Glutamatergic neuron (in vitro differentiated cells): Measurements from ENCODE around the gene KCTD2. TPM values are rescaled to one million over a fixed set of nuclear protein-coding genes. Genes with fewer than 3 reads are reported as not detected.

Experiments used
- DNase-seq: peaks from one replicate; pipeline ENCODE4 v3.0.0; 2022
- H3K27ac Mint-ChIP-seq: one replicate; pipeline ENCODE4 v1.8.0; 2020; ENCODE audit warnings: mild to moderate bottlenecking, mixed read lengths, inconsistent platforms; ENCODE audit not compliant: unreplicated experiment
- H3K27me3 Mint-ChIP-seq: one replicate; pipeline ENCODE4 v1.8.0; 2020; ENCODE audit warnings: mild to moderate bottlenecking, moderate library complexity, mixed read lengths, inconsistent platforms; ENCODE audit not compliant: unreplicated experiment
- H3K36me3 Mint-ChIP-seq: one replicate; pipeline ENCODE4 v1.8.0; 2020; ENCODE audit warnings: mild to moderate bottlenecking, mixed read lengths, inconsistent platforms; ENCODE audit not compliant: unreplicated experiment
- H3K4me1 Mint-ChIP-seq: one replicate; pipeline ENCODE4 v1.8.0; 2020; ENCODE audit warnings: mild to moderate bottlenecking, low read depth, mixed read lengths, inconsistent platforms; ENCODE audit not compliant: unreplicated experiment
- H3K4me3 Mint-ChIP-seq: one replicate; pipeline ENCODE4 v1.8.0; 2020; ENCODE audit warnings: mild to moderate bottlenecking, mixed read lengths, inconsistent platforms; ENCODE audit not compliant: unreplicated experiment
- H3K9me3 Mint-ChIP-seq: one replicate; pipeline ENCODE4 v1.8.0; 2020; ENCODE audit warnings: mild to moderate bottlenecking, moderate library complexity, mixed read lengths, inconsistent platforms; ENCODE audit not compliant: unreplicated experiment
- total RNA-seq: library from RNA; stranded (reverse); fragmentation: NEBNext Ultra II Directional; extraction: Animal tissue kit (Norgen Biotek cat#: 25700); gene quantifications from one replicate; pipeline ENCODE4 v1.2.1, GENCODE V29; 2021; ENCODE audit not compliant: unreplicated experiment
- TF ChIP-seq, protein P1 (sequence below): fragments of 200-600 bp; sonication (generic); IDR thresholded peaks from one replicate; pipeline ENCODE4 v1.5.0; 2021; ENCODE audit not compliant: partially characterized antibody, unreplicated experiment

Gene KCTD2
- total RNA-seq, 1 donor from 2014 or later, result 23.4 TPM

DNA sequence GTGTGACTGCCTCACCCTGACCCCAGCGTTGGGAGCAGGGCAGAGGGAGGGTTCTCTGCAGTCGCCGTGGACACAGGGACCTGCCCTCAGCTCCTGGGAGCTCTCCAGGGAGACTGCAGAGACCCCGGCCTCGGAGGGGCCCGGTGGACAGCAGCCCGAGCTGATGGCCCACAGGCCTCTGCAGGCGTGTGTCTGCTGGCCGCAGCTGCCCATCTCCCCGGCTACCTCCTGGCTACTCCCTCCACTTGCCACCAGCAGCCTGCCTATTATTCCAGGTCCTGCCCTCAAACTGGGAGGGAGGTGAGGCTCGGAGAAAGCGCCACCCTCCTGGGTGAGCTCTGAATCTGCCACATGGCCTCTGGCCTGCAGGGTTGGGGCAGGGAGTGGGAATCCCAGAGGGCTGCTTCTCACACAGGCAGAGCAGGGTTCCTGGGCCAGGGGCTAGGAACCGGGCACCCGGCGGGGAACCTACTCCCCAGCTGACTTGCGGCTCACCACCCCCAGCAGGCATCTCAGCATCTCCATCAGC lies 47.9 kb downstream of the KCTD2 start:
- H3K27me3 Mint-ChIP-seq, result peaks cover 9% of the 10 kb centered on the region
- peaks cover 5% of the 10 kb centered on the region for H3K9me3 Mint-ChIP-seq
- H3K4me3 Mint-ChIP-seq, result no peak overlapping the region
- no peak for DNase-seq
- TF ChIP-seq, protein P1, sequence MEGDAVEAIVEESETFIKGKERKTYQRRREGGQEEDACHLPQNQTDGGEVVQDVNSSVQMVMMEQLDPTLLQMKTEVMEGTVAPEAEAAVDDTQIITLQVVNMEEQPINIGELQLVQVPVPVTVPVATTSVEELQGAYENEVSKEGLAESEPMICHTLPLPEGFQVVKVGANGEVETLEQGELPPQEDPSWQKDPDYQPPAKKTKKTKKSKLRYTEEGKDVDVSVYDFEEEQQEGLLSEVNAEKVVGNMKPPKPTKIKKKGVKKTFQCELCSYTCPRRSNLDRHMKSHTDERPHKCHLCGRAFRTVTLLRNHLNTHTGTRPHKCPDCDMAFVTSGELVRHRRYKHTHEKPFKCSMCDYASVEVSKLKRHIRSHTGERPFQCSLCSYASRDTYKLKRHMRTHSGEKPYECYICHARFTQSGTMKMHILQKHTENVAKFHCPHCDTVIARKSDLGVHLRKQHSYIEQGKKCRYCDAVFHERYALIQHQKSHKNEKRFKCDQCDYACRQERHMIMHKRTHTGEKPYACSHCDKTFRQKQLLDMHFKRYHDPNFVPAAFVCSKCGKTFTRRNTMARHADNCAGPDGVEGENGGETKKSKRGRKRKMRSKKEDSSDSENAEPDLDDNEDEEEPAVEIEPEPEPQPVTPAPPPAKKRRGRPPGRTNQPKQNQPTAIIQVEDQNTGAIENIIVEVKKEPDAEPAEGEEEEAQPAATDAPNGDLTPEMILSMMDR, result no peak
- H3K27ac Mint-ChIP-seq, result no peak overlapping the region
- H3K36me3 Mint-ChIP-seq, result no peaks in the 10 kb centered on the region
- no peaks in the 10 kb centered on the region for H3K4me1 Mint-ChIP-seq

DNA sequence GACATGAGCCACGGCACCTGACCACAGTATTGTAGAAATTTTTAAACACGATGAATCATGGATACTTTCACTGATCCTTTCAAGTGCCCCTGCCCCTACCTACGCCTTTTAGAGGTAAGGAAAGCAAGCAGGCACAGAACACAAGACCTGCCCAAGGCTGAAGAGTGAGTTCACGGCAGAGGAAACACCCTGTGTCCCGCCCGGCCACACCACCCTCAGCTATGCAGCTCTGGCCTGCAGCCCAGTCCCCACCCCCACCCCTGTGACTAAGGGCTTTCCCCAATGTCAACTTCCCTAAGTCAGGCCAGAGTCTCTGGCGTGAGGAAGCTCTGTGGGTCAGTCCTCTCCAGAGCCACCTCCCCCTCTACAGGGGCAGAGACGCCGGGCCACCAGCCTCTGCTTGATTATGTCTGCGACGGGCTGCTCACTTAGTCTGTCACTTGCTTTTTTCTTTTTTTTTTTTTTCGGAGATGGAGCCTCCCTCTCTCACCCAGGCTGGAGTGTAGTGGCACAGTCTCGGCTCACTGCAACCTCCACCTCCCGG lies 49.1 kb downstream of the KCTD2 start:
- Mint-ChIP-seq H3K36me3 (no peaks in the 10 kb centered on the region), H3K9me3 (peaks cover 4% of the 10 kb centered on the region), H3K27ac (no peak overlapping the region), H3K27me3 (peaks cover 8% of the 10 kb centered on the region), H3K4me1 (no peaks in the 10 kb centered on the region), H3K4me3 (no peak overlapping the region)
- DNase-seq, result no peak
- TF ChIP-seq, protein P1, result no peak

DNA sequence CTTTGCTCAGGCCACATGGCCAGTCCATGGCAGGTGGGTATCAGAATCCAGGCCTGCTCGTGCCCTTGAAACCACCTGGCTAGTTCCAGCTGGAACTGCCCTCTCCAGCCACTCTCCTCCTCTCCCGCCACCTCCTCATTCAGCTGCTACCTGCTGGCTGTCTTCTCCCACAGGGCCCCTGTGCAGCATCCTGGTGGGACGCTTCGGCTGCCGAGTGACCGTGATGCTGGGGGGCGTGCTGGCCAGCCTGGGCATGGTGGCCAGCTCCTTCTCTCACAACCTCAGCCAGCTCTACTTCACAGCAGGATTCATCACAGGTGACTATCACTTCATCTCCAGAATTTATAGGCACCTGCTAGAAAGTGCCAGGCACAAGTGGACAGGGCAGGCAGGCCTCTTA lies 50.8 kb downstream of the KCTD2 start:
- Mint-ChIP-seq H3K9me3 (no peaks in the 10 kb centered on the region), H3K36me3 (no peaks in the 10 kb centered on the region), H3K4me1 (no peaks in the 10 kb centered on the region)

DNA sequence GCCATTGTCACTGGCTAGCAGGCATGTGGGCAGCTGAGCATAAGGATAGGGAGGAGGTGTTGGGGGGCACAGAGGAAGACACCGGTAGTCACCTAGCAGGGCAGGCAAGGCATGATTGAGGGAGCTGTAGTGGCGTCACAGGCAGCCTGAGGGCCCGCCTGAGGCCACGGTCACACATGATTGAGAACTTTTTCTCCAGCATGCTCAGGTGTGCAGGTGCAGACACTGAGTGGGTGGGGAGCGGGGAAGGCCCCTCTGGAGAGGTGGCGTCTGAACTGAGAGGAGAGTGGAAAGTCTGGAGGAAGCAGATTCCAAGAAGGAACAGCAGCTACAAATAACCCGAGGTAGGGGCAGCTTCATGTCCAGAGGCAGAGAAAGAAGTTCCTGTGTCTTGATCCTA lies 51.8 kb downstream of the KCTD2 start:
- Mint-ChIP-seq H3K4me3 (no peak overlapping the region), H3K27ac (no peak overlapping the region), H3K27me3 (peaks cover 5% of the 10 kb centered on the region), H3K9me3 (no peaks in the 10 kb centered on the region), H3K4me1 (no peaks in the 10 kb centered on the region), H3K36me3 (no peaks in the 10 kb centered on the region)
- TF ChIP-seq, protein P1, result no peak
- no peak for DNase-seq

More for the DNA sequence above, 50.8 kb downstream of the KCTD2 start:
- Mint-ChIP-seq H3K4me3 (no peak overlapping the region), H3K27me3 (peaks cover 5% of the 10 kb centered on the region), H3K27ac (no peak overlapping the region)
- no peak for DNase-seq
- TF ChIP-seq, protein P1, result no peak

DNA sequence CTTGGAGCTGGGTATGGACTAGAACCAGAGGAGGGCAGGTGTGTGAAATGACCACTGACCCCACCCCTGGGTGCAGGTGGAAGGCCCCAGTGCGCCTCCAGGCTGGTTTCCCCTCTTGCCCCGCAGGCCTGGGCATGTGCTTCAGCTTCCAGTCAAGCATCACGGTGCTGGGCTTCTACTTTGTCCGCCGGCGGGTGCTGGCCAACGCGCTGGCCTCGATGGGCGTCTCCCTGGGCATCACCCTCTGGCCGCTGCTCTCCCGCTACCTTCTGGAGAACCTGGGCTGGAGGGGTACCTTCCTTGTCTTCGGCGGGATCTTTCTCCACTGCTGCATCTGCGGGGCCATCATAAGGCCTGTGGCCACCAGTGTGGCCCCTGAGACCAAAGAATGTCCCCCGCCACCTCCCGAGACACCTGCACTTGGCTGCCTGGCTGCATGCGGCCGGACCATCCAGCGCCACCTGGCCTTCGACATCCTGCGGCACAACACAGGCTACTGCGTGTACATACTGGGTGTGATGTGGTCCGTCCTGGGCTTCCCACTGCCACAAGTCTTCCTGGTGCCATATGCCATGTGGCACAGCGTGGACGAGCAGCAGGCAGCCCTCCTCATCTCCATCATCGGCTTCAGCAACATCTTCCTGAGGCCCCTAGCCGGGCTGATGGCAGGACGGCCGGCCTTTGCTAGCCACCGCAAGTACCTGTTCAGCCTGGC lies 53.0 kb downstream of the KCTD2 start:
- no peak for DNase-seq
- Mint-ChIP-seq H3K4me1 (no peaks in the 10 kb centered on the region), H3K36me3 (no peaks in the 10 kb centered on the region), H3K27me3 (peaks cover 7% of the 10 kb centered on the region), H3K9me3 (no peaks in the 10 kb centered on the region), H3K27ac (no peak overlapping the region), H3K4me3 (no peak overlapping the region)
- TF ChIP-seq, protein P1, result no peak
